ENCODE data around the gene AUNIP. TPM values are rescaled to one million over a fixed set of nuclear protein-coding genes. Genes with fewer than 3 reads are reported as not detected.

The AUNIP gene
- total RNA-seq, 1 experiment from 2014 or later: 11.0 TPM

DNA sequence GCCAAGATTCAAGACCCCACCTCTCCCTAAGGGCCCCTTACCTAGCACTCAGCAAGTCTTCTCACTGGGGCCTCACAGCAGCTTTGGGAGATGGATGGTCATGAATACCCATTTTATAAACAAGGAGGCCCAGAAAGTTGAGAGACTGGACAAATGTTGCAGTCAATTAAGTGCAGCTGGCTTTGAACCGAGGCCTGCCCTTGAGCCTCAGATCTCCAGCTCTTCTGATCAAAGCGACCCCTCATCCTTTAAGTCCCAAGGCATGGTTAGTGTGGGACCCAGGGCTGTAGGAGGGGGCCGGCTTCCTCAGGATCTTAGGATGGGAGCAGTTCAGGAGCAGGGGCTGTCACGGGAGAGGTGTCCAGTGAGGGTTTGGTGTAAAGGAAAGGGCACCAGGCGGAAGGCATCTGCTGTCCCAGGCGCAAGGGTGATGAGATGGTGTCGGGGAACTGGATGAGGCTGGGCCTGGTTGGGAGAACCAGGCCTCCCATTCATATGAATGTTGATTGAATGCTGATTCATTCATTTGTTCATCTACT, 44.6 kb downstream of the AUNIP start:
- H3K79me2 ChIP-seq (ENCODE audit: low read depth): peaks cover 5% of the 10 kb centered on the region; the same call in 1 of the 2 replicates
- no peaks in the 10 kb centered on the region for H3K27me3 ChIP-seq (ENCODE audit: insufficient read depth, low read depth)
- H3K4me3 ChIP-seq: no peak overlapping the region
- ChIA-PET CTCF (interaction anchor here (0.7 kb wide), 1 partner anchor 183 kb away, joined by 3 read pairs; the partner anchor contains the start of gene PAFAH2), POLR2A (ENCODE audit: unreplicated experiment) (interaction anchor here (0.8 kb wide), 1 partner anchor 73 kb away, joined by 9 read pairs; no protein-coding TSS in a partner anchor)
- H3K9me3 ChIP-seq (ENCODE audit: insufficient read depth, low read depth): no peaks in the 10 kb centered on the region
- H3K36me3 ChIP-seq (ENCODE audit: low read depth): no peaks in the 10 kb centered on the region
- no peaks in the 10 kb centered on the region for H4K20me1 ChIP-seq (ENCODE audit: insufficient read depth)
- no peak for TF ChIP-seq CTCF (conservative IDR thresholded peaks at IDR 0.05)
- no peak for TF ChIP-seq EZH2 (IDR thresholded peaks at IDR 0.05; ENCODE audit: low read depth)
- H3F3A ChIP-seq (ENCODE audit: insufficient read depth, low read depth): peaks cover 10% of the 10 kb centered on the region
- no peak overlapping the region for H3K27ac ChIP-seq
- DNase-seq: no peak
- BruUV-seq (replicated peaks): no TSS peak
- no peak overlapping the region for H3K4me2 ChIP-seq
- H3K9me2 ChIP-seq (ENCODE audit: insufficient read depth): no peaks in the 10 kb centered on the region
- H3K4me1 ChIP-seq (replicated peaks; ENCODE audit: insufficient read depth): peaks cover 10% of the 10 kb centered on the region
- intact Hi-C loops (cut with micrococcal nuclease; ENCODE audit: unreplicated experiment): loop anchor here (5.0 to 10.0 kb wide), 2 partner anchors 312 to 570 kb away; partner anchors contain the start of gene RSRP1
- no peak overlapping the region for H2AFZ ChIP-seq

DNA sequence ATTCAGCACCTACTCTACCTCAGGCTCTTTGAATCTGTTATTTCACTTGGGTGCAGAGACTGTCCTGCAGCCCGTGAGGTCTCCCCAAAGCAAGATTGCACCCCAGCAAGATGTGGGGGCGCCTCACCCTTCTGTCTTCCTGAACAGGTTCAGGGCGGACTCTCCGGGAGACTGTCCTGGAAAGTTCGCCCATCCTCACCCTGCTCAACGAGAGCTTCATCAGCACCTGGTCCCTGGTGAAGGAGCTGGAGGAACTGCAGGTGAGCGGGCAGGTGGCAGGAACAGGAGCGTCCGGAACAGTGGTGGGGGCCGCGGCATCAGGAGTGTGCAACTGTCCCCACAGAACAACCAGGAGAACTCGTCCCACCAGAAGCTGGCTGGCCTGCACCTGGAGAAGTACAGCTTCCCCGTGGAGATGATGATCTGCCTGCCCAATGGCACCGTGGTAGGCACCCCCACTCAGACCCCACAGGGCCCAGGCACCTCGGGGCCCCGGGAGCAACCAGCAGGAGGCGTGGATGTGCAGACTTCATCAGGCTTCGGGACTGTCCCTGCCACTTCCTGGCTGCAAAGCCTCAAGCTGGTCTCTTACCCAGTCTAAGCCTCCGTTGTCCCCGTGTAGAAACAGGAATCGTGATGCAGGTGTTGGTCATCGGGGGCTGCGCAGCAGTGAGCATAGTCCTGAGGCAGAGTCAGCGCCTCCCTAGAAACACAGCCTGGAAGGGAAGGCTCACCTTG, 45.4 kb downstream of the AUNIP start:
- intact Hi-C loops (cut with micrococcal nuclease; ENCODE audit: unreplicated experiment): loop anchor here (5.0 to 10.0 kb wide), 2 partner anchors 312 to 569 kb away; partner anchors contain the start of gene RSRP1
- Histone ChIP-seq H3K4me3 (no peak overlapping the region), H3K9me3 (ENCODE audit: insufficient read depth, low read depth) (no peaks in the 10 kb centered on the region), H3K36me3 (ENCODE audit: low read depth) (no peaks in the 10 kb centered on the region), H3K4me2 (no peak overlapping the region), H3K9me2 (ENCODE audit: insufficient read depth) (no peaks in the 10 kb centered on the region), H3K27ac (no peak overlapping the region), H2AFZ (no peak overlapping the region), H3K79me2 (ENCODE audit: low read depth) (peaks cover 4% of the 10 kb centered on the region; the same call in 1 of the 2 replicates), H4K20me1 (ENCODE audit: insufficient read depth) (no peaks in the 10 kb centered on the region), H3F3A (ENCODE audit: insufficient read depth, low read depth) (peaks cover 4% of the 10 kb centered on the region; the same call in 1 of the 2 replicates), H3K4me1 (replicated peaks; ENCODE audit: insufficient read depth) (peaks cover 9% of the 10 kb centered on the region), H3K27me3 (ENCODE audit: insufficient read depth, low read depth) (no peaks in the 10 kb centered on the region)
- no peak for DNase-seq
- ChIA-PET POLR2A (ENCODE audit: unreplicated experiment) (no interaction called here), CTCF (interaction anchor here (0.7 kb wide), 1 partner anchor 184 kb away, joined by 3 read pairs; the partner anchor contains the start of gene PAFAH2)
- BruUV-seq (replicated peaks): no TSS peak
- TF ChIP-seq EZH2 (IDR thresholded peaks at IDR 0.05; ENCODE audit: low read depth): no peak
- no peak for TF ChIP-seq CTCF (conservative IDR thresholded peaks at IDR 0.05)

GRCh38 chr1:25813071-25813733, 46.1 kb downstream of the AUNIP start:
- no peak for TF ChIP-seq EZH2 (IDR thresholded peaks at IDR 0.05; ENCODE audit: low read depth)
- no peak for TF ChIP-seq CTCF (conservative IDR thresholded peaks at IDR 0.05)
- Histone ChIP-seq H3K4me3 (no peak overlapping the region), H3K27ac (no peak overlapping the region), H3K9me3 (ENCODE audit: insufficient read depth, low read depth) (no peaks in the 10 kb centered on the region), H3K27me3 (ENCODE audit: insufficient read depth, low read depth) (no peaks in the 10 kb centered on the region), H3F3A (ENCODE audit: insufficient read depth, low read depth) (no peaks in the 10 kb centered on the region), H3K79me2 (ENCODE audit: low read depth) (no peaks in the 10 kb centered on the region), H3K4me1 (replicated peaks; ENCODE audit: insufficient read depth) (peaks cover 2% of the 10 kb centered on the region), H3K4me2 (no peak overlapping the region), H3K9me2 (ENCODE audit: insufficient read depth) (no peaks in the 10 kb centered on the region), H3K36me3 (ENCODE audit: low read depth) (no peaks in the 10 kb centered on the region), H4K20me1 (ENCODE audit: insufficient read depth) (no peaks in the 10 kb centered on the region), H2AFZ (no peak overlapping the region)
- DNase-seq: no peak
- BruUV-seq (replicated peaks): no TSS peak
- POLR2A ChIA-PET (ENCODE audit: unreplicated experiment): interaction anchor here (0.6 kb wide), 1 partner anchor 24 kb away, joined by 5 read pairs; no protein-coding TSS in a partner anchor
- intact Hi-C loops (cut with micrococcal nuclease; ENCODE audit: unreplicated experiment): loop anchor here (5.0 to 10.0 kb wide), 2 partner anchors 311 to 568 kb away; partner anchors contain the start of gene RSRP1
- CTCF ChIA-PET: interaction anchor here (0.5 kb wide), 1 partner anchor 50 kb away, joined by 4 read pairs; no protein-coding TSS in a partner anchor

Data from PC-9 (cell line).